BJ (cell line): ENCODE results near the gene SEH1L. TPM values are rescaled to one million over a fixed set of nuclear protein-coding genes. Genes with fewer than 3 reads are reported as not detected.

Experiments
- CTCF ChIA-PET: fragments of 350-600 bp; formaldehyde crosslinking; extraction: SDS; loops from one replicate; lab custom pipeline; 2021; ENCODE audit warnings: antibody characterized with exemption, inconsistent platforms; lab: Yijun Ruan, JAX
- POLR2A ChIA-PET: fragments of 300-600 bp; sonication (Branson Sonifier 250); formaldehyde crosslinking; extraction: SDS; loops from one replicate; lab custom pipeline; 2021; ENCODE audit warnings: antibody characterized with exemption; lab: Charles Lee
- DNase-seq: peaks from one replicate; pipeline ENCODE4 v3.0.0-alpha.2; 2011; ENCODE audit warnings: low read depth
- H3K27me3 ChIP-seq: 2 replicates; pipeline ENCODE4 v1.6.0; 2011; ENCODE audit warnings: low read length; ENCODE audit not compliant: control insufficient read depth, insufficient read depth
- H3K36me3 ChIP-seq: 2 replicates; pipeline ENCODE4 v1.5.1; 2011; ENCODE audit warnings: low read length; ENCODE audit not compliant: control insufficient read depth, insufficient read depth
- H3K4me3 ChIP-seq: 2 replicates; pipeline ENCODE4 v1.5.1; 2011; ENCODE audit warnings: low read depth, mild to moderate bottlenecking, control low read depth, low read length
- polyA plus RNA-seq: library from polyadenylated mRNA; depleted of rRNA; stranded (reverse); fragments of >200 nt; gene quantifications from 2 replicates; pipeline ENCODE4 v1.2.3, GENCODE V29; 2011
- TF ChIP-seq, protein P1 (sequence below): IDR thresholded peaks from 2 replicates; pipeline ENCODE4 v1.5.1; 2011; ENCODE audit warnings: low read depth, mild to moderate bottlenecking, control low read depth, inconsistent platforms, low read length, moderate library complexity; ENCODE audit not compliant: insufficient read depth

The SEH1L gene
- polyA plus RNA-seq, 1 experiment: 32.3 TPM

DNA sequence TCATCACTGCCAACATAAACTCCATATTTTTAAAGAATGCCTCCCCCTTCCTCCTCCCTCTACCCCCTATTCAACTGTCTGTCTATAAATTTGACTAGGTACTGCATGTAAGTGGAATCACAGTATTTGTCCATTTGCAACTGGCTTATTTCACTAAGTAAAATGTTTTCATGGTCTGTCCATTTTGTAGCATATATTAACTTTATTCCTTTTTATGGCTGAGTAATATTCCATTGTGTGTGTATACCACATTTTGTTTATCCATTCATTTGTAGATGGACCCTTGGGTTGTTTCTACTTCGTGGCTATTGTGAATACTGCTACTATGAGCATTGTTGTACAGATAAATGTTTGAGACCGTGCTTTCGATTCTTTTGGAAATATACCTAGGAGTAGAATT lies 10.7 kb downstream of the SEH1L start:
- no peaks in the 10 kb centered on the region for H3K36me3 ChIP-seq
- TF ChIP-seq, protein P1, sequence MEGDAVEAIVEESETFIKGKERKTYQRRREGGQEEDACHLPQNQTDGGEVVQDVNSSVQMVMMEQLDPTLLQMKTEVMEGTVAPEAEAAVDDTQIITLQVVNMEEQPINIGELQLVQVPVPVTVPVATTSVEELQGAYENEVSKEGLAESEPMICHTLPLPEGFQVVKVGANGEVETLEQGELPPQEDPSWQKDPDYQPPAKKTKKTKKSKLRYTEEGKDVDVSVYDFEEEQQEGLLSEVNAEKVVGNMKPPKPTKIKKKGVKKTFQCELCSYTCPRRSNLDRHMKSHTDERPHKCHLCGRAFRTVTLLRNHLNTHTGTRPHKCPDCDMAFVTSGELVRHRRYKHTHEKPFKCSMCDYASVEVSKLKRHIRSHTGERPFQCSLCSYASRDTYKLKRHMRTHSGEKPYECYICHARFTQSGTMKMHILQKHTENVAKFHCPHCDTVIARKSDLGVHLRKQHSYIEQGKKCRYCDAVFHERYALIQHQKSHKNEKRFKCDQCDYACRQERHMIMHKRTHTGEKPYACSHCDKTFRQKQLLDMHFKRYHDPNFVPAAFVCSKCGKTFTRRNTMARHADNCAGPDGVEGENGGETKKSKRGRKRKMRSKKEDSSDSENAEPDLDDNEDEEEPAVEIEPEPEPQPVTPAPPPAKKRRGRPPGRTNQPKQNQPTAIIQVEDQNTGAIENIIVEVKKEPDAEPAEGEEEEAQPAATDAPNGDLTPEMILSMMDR: no peak
- H3K4me3 ChIP-seq: no peak overlapping the region
- ChIA-PET CTCF (no interaction called here), POLR2A (no interaction called here)
- DNase-seq: no peak
- H3K27me3 ChIP-seq: no peaks in the 10 kb centered on the region

DNA sequence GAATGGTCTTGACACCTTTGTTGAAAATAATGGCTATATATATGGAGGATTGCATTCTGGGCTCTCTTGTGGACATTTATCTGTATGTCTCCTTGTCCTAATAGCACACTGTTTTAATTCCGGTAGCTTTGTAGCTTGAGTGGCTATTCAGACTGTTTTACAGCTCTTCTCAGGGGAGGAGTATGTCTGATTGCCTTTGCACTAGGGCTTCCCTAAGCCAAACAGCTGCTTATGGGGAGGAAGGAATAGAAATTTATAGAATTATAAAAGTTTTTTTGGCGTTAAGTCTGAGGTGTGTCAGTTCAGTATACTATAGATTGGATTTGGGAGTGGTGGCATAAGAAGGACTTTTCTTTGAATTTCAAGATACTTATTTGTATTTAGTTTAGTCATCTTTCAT lies 12.6 kb downstream of the SEH1L start:
- Histone ChIP-seq H3K27me3 (no peaks in the 10 kb centered on the region), H3K36me3 (peaks cover 4% of the 10 kb centered on the region; the same call in 1 of the 2 replicates), H3K4me3 (no peak overlapping the region)
- TF ChIP-seq, protein P1: no peak
- POLR2A ChIA-PET: no interaction called here
- CTCF ChIA-PET: interaction anchor here (0.9 kb wide), 1 partner anchor 10 kb away, joined by 3 read pairs; no protein-coding TSS in a partner anchor
- no peak for DNase-seq

DNA sequence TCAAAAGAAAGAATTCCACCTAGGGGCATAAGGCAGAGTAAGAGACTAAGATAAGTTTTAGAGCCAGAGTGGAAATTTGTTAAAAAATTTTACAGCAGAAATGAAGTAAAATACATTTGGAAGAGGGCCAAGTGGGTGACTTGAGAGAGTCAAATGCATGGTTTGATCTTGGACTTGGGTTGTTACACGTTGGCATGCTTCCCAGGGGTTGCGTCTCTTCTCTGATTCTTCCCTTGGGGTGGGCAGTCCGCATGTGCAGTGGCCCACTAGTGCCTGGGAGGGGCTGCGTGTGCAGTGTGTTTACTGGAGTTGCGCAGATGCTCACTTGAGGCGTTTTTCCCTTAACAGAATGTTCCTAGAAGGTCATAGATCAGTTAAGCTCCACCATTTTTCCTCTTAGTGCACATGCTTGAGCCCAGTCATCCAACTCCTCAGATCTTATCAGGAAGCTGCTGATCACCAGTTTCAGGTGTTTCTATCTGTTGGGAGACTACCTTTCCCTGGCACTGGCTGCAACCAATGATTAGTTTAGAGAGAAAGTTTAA lies 13.1 kb downstream of the SEH1L start:
- DNase-seq: no peak
- H3K4me3 ChIP-seq: no peak overlapping the region
- H3K36me3 ChIP-seq: peaks cover 4% of the 10 kb centered on the region; the same call in 1 of the 2 replicates
- TF ChIP-seq, protein P1: no peak
- ChIA-PET POLR2A (no interaction called here), CTCF (interaction anchor here (0.6 to 1.4 kb wide), 3 partner anchors 10 to 27 kb away, joined by 3 to 5 read pairs (median 4); no protein-coding TSS in a partner anchor)
- no peaks in the 10 kb centered on the region for H3K27me3 ChIP-seq

DNA sequence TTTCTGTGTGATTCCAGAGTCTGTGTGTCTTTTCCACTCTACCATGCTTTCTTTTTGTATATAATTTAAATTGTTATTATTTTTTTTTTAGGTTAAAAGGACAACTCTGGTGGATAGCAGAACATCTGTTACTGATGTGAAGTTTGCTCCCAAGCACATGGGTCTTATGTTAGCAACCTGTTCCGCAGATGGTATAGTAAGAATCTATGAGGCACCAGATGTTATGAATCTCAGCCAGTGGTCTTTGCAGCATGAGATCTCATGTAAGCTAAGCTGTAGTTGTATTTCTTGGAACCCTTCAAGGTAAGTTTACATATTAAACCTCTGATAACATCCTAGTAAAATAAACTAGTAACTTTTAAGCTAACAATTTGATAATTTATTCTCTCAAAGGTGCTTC lies 15.3 kb downstream of the SEH1L start:
- TF ChIP-seq, protein P1: no peak
- POLR2A ChIA-PET: no interaction called here

DNA sequence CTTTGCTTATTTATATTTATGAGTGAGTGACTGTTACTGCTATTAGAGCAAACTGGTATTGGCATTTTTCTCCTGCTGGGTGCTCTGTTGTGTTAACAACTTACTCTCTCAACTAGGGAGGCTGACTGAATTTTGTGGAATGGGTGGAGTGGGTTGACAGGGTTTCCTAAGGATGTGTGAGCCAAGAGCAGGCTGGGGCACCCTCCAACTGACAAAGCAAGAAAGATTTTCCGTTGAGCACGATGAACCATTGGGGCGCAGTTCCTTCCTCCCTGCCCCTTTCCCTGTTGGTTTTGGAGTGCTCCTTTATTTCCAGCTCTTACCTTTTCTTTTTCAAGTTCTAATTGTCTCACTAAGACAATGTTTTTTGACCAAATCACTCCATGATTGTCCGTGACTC lies 20.3 kb downstream of the SEH1L start:
- ChIA-PET CTCF (no interaction called here), POLR2A (no interaction called here)
- DNase-seq: no peak
- TF ChIP-seq, protein P1: no peak
- Histone ChIP-seq H3K27me3 (no peaks in the 10 kb centered on the region), H3K36me3 (peaks cover 8% of the 10 kb centered on the region; the same call in 1 of the 2 replicates), H3K4me3 (no peak overlapping the region)

More for the DNA sequence above, 15.3 kb downstream of the SEH1L start:
- no peak for DNase-seq
- Histone ChIP-seq H3K4me3 (no peak overlapping the region), H3K27me3 (no peaks in the 10 kb centered on the region), H3K36me3 (peaks cover 4% of the 10 kb centered on the region; the same call in 1 of the 2 replicates)
- CTCF ChIA-PET: interaction anchor here (1.1 kb wide), 1 partner anchor 23 kb away, joined by 3 read pairs; no protein-coding TSS in a partner anchor
